Activated CD4-positive, alpha-beta T cell treated with anti-CD3 and anti-CD28 coated beads for 4 hours (primary cell): ENCODE data around the gene FUT4.
A peak's percentile ranks its signal among the peaks of the same experiment; 100 is the strongest.
"Not testable (repeated sequence)": the region's sequence is repeated elsewhere in the genome, so short reads cannot be mapped to it uniquely, and the experiment has no call there.

Experiments
- DNase-seq, 2 donors: peaks; one replicate each; pipeline ENCODE4 v3.0.0-alpha.2; 2020

Gene FUT4, protein sequence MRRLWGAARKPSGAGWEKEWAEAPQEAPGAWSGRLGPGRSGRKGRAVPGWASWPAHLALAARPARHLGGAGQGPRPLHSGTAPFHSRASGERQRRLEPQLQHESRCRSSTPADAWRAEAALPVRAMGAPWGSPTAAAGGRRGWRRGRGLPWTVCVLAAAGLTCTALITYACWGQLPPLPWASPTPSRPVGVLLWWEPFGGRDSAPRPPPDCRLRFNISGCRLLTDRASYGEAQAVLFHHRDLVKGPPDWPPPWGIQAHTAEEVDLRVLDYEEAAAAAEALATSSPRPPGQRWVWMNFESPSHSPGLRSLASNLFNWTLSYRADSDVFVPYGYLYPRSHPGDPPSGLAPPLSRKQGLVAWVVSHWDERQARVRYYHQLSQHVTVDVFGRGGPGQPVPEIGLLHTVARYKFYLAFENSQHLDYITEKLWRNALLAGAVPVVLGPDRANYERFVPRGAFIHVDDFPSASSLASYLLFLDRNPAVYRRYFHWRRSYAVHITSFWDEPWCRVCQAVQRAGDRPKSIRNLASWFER

DNA sequence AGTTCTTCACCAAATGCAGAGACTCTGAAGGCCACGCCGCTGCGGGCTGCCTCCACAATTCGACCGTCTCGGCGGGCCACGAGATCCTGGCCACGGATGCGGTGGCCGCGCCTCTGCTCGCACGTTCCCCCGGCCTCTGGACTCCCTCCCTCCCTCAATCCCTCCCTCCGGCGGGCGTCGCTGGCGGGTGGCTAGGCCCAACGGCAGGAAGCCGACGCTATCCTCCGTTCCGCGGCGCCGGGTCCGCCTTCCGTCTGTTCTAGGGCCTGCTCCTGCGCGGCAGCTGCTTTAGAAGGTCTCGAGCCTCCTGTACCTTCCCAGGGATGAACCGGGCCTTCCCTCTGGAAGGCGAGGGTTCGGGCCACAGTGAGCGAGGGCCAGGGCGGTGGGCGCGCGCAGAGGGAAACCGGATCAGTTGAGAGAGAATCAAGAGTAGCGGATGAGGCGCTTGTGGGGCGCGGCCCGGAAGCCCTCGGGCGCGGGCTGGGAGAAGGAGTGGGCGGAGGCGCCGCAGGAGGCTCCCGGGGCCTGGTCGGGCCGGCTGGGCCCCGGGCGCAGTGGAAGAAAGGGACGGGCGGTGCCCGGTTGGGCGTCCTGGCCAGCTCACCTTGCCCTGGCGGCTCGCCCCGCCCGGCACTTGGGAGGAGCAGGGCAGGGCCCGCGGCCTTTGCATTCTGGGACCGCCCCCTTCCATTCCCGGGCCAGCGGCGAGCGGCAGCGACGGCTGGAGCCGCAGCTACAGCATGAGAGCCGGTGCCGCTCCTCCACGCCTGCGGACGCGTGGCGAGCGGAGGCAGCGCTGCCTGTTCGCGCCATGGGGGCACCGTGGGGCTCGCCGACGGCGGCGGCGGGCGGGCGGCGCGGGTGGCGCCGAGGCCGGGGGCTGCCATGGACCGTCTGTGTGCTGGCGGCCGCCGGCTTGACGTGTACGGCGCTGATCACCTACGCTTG is at the start of gene FUT4:
TSS of gene FUT4 (plus strand) at position 227 of the 951 bp plus-strand sequence. CDS start at position 440, 213 bp downstream.
- peak; percentile 63 to 64 for DNase-seq

DNA sequence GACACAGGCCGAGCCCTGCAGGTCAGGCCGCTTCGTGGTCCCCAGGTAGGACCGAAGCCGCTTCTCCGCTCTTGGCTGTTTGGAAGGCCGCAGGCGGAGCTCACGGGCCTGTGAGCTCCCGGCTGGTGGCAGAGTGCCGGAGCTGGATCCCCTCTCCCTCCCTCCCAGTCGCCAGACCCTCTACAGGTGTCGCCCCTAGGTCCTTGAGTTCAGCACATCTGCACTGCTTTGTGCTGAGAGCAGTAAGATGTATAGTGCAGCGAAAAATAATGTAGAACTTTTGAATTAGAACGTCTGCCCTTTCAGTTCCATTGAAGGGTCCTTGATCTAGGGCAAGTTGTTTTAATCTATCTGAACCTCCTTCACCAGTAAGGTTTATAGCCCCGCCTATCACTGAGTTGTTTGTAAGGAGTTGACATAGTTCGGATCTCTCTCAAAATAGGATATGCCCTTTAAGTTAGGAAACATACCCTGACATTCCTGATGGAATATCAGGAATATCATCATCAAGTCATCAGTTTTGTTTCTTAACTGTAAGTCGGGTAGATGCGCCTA is 49.5 kb upstream of the FUT4 start:
- DNase-seq: no peak

DNA sequence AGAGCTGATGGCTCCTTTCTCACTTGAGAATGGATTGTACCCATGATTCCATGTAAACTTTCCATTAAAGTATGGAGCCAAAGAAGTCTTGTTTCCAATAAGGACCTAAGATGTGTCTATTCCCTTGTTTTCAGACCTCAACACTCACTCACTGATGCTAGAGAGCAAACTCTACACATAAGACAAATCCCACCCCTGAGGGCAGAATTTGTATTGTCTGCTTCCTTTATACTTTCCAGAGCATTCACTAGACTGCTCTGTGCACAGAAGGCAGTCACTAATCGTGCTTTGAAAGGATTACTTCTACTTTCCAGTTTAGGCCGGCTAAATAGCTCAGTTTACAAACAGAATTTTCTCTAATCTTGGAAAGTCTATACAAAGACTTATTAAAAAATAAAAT is 43.5 kb upstream of the FUT4 start:
- DNase-seq: no peak

DNA sequence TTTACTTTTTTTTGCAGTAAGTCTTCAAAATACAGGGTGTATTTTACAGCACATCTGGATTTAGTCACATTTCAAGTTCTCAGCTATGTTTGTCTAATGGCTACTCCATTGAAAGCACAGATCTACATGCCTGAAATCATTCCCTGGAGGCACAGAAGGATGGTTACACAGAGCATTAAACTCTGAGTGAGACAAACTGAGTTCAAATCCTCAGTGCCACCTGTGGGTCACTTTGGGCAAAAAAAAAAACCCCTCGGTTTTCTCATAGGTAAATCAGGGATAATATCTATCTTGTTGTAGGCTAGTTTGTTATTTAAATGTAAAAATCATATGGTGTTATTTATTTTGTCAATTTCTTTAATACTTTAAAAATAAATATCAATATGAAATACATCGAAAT is 42.2 kb upstream of the FUT4 start:
- no peak for DNase-seq

DNA sequence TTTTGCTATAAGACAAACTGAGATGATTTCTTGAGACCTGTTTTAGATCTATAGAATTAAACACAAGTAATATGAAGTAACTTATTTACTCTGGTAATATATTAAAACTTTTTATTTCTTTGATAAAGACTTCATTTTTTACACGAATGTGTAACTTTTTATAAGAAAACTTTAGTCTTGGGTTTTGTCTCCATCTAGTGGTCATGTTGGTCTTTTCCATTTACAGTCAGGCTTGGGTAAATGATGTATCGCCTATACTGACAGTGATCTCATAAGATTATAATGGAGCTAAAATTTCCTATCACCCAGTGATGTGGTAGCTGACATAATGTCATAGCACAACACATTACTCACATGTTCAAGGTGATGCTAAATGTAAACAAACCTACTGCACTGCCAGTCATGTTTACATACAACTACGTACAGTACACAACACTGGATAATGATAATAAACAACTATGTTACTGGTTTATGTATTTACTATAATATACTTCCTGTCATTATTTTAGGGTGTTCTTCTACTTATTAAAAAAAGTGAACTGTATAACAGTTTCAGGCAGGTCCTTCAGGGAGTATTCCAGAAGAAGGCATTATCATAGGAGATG is 38.9 kb upstream of the FUT4 start:
- DNase-seq: peak in 1 of 2 donors; percentile 7

DNA sequence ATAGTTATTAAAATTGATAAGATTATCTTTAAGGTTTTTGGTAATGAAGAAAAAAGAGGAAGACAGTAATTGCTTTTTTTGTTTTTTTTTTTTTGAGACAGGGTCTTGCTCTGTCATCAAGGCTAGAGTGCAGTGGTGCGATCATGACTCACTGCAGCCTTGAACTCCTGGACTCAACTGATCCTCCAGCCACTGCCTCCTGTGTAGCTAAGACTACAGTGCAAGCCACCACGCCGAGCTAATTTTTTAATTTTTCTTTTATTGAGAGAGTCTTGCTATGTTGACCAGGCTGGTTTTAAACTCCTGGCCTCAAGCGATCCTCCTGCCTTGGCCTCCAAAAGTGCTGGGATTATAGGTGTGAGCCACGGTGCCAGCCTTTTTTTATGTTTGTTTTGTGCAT is 37.2 kb upstream of the FUT4 start:
- DNase-seq: not testable (repeated sequence)

DNA sequence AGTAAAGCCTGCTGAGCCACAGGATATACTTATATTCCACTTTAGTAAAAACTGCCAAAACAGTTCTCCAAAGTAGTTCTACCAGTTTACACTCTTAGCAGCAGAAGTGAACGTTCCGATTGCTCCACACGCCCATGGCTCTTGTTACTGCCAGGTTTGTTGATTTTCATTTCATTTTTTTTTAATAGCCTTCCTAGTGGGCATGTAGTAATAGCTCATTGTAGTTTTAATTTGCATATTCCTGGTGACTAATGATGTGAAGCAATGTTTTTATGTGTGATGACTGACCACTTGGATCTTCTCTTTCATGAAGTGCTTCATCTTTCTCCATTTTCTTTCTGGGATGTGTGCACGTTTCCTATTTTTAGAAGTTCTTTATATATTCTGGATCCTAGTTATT is 36.2 kb upstream of the FUT4 start:
- no peak for DNase-seq

DNA sequence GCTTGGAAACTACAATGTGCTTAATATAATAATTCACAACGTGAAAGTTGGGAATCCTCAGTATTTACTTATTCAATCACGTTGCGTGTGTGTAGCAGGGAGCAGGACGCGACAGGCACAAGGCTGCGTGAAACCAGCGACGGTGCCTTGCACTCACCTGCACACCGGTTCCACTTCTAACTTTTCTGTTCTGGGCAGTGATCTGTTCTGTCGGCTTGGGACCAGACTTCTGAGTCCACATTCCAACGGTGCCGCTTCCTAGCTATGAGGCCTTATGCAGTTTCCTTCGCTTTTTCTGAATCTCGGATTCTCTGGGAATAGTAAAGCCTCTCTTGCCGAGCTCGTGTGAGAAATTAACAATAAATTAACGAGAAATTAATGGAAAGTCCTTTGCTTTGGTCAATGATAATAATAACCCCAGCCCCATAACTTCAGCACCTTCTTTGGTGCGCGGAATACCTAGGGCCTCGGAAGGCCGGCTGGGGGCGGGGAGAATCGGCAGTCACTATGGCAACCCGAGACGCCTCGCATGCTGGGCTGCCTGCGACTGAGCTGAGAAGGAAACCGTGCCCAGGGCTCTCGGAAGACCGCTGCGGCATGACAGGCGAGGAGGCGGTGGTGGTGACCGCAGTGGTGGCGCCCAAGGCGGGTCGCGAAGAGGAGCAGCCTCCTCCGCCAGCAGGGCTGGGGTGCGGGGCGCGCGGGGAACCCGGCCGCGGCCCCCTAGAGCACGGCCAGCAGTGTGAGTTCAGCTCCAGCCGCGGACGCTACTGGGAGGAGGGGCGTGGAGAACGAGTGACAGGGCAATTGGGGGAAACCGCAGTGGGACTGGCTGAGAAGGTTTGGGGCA is 31.6 kb upstream of the FUT4 start, which contains the start of gene C11orf97:
TSS of gene C11orf97 (plus strand) at position 530 of the 850 bp plus-strand sequence. CDS start at position 598, 68 bp downstream.
- peak; percentile 37 to 59 for DNase-seq

DNA sequence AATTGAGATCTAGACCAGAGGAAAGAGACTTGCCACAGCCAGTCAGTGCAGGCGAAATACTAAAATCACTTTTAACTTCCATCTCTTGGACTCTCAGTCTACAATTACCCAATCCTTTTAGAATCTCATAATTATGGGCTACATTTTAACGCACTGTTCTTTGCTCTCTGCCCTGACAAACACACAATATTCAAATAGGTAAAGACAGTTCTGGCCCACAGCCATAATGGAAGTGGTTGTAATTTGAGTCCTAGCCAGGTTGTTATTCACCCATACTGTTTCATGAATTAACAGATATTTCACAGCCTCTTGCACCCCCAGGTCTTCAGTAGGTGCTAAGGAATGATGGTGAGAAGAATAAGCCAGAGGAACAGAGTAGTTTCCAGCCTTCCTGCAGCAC is 30.6 kb upstream of the FUT4 start:
- no peak for DNase-seq

DNA sequence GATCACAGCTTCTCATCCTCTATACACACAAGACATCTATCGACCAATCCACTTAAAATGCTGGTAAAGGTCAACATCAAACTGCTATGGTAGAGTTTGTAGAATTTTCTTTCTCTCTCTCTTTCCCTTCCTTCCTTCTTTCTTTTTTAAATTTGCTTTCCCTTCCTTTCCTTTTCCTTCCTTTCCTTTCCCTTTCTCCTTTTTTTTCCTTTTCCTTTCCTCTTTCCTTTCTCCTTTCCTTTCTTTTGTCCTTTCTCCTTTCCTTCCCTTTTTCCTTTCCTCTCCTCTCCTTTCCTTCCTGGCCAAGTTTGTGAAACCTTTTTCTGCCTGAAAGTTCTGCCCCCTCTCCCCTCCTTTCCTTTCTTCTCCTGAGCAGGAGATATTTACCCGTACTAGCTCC is 28.3 kb upstream of the FUT4 start:
- no peak for DNase-seq

DNA sequence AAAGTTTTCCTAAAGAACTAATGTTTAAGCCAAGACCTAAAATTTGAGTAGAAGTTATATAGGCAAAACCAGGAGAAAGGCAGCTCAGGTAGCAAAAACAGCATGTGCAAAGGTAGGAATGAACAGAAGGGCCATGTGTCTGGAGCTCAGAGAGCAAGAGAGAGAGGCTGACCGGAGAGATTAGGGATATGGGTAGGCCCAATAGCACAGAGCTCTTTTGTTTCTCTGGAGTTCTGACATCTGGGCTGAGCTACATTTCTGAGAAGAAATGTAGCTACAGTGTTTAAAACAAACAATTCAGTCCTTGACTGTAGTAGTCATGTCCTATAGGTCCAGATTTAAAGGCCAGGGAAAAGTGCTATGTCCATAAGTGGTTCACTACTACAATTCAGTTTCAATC is 27.0 kb upstream of the FUT4 start:
- DNase-seq: no peak

DNA sequence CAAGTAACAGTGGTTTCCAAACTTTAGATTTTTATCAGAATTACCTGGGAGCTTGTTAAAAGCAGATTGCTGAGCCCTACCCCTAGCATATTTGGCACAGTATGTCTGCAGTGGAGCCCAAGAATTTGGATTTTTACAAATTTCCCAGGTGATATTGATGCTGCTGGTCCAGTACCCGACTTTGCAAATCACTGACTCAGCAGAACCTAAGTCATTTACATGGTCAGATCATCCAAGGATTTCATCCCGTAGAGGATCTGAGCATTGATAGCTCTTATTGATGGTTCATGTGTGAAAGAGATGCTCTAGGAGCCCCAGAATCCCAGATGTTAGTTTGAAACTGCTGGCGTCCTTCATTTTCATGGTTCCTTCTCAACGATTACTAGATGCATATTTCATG is 25.4 kb upstream of the FUT4 start:
- no peak for DNase-seq

DNA sequence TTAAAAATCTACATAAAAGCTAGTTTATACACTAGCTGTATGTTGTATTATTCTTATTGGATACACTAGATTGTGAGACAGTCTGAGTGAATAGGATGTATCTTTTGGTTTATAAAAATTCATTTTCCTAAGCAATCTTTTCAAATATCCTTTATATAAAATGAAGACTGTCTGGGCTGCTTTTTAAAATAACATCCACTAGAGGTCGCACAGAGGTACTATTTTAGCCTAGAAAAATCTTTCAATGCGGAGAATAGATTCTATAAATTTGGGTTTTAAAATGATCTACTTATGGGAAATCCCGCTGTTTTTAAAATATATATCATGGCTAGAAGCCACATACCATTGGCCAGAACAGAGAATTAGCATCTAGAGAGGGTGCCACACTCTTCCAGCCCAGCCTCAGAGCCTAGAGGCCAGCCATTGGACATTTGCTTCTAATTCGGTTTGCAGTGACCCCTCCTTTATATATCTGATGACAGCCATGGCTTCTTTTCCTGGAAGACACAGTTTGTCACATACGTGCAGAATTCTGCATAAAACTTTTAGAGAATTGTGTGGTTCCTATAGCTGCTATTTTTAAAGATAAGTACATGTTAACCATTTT is 24.1 kb upstream of the FUT4 start:
- DNase-seq: peak in 1 of 2 donors; percentile 28

DNA sequence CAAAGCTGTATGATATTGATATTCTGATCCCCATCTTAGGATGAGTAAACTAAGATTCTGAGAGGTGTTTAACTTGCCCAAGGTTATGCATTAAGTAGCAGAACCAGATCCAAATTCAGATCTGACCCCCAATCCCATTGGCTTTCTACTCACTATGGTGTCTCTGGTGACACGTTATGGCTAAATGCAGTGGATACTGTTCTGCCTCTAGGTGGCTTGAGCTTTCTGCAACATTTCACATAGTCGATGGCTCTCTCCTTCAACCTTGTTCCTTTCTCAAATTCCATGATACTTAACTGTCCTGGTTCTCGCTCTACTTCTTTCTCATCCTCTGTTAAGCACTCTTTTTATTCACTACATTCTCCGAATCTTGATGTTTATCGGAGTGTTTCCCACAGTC is 22.0 kb upstream of the FUT4 start:
- DNase-seq: no peak

DNA sequence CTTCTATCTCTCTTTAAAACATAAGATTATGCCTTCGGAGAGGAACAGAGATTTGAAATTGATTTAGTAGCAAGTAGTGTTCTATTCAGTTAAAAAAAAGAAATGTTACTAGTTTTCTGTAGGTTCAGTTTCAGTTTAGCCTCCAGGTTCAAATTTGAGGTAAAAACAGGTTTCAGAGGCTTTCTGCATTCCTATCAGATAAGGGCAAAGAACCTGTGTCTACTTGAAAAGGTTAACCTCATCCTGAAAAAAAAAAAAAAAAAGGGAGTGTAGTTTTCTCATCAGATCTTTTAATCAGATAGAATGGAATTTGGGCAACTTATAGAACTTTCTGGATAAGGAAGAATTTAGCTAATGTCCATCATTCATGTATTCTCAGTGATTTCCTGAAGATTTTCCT is 19.4 kb upstream of the FUT4 start:
- DNase-seq: no peak

DNA sequence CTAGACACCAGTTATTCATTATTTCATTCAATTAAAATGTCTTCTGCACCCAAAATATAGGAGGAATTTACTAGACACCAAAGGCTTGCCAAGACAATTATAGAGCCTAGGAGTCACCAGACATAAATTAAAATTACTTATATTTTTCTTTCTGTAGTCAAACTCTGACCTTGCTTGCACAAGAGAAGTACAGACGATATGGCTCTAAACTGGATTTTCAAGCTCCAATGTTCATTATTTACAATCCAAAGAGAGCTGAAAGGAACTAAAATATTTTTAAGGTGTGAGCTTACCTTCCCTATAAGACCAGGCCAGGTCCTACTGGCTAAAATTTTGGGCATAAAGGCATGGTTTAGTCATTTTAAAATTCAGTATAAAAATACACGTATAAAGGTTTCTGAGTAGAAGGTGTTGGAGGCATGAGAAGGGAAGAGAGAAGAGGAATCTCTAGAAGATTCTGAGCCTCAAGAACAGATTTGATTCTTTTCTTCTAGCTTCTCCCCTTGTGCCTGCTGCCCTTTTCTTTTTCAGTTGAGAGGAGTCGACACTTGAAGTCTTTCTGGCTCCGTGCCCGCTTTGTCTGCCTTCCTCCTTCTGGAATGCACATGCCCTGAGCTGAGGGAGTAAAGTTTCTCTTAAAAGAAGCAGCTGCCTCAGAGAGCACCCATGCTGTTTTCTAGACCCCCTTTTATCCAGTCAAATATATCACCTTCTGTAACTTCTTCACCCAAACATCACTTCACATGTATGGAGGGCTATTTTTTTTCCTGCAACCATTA is 18.0 kb upstream of the FUT4 start:
- no peak for DNase-seq

DNA sequence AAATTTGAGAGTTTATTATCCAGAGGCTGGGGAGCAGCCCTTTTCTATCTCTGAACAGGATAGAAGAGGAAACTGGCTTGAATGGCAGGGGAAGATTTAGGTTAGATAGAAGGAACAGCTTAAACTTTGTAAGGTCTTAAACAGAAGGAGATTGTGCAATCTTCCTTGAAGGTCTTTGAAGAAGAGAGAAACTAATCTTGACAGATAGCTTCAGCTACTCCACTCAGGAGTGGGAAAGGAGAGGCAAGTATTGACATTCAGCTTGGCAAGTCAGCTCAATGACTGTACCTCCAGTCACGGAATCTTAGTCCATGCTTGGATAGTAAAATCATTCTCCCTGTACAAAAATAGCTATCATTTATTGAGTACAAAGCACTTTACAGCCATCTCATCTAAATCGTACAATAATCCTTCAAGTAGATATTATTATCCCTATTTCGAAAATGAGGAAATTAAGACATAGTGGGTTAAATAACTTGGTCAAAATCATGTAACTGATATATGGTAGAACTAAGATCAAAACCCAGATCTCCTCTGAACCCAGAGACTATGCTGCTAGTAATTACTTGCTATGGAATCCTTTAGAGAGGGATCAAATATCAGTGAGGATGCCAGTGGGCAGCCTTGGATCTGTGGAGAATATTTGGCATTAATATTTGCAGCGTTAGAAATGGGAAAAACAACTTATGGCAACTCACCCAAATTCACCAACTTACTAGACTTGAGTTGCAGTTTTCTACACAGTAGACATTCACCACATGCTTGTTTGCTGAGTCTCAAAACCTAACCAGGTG is 16.9 kb upstream of the FUT4 start:
- no peak for DNase-seq

DNA sequence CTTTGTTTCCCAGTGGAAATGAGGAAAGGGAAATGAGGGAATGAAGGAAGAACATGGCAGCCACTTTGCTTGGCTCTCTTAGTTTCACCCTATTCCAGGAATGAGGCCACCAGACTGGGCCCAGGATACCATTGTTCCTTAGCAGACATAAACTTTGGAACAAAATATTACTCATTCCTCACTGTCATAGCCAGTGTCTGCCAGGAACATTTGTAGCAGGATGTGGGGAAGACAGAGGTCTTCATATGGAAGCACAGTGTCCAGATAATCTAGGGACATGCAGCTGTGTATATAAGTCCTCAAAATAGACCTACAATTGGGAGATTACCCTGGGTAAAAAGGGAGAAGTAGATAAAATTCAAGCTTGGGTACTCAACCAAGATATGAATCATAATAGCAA is 15.2 kb upstream of the FUT4 start:
- no peak for DNase-seq

DNA sequence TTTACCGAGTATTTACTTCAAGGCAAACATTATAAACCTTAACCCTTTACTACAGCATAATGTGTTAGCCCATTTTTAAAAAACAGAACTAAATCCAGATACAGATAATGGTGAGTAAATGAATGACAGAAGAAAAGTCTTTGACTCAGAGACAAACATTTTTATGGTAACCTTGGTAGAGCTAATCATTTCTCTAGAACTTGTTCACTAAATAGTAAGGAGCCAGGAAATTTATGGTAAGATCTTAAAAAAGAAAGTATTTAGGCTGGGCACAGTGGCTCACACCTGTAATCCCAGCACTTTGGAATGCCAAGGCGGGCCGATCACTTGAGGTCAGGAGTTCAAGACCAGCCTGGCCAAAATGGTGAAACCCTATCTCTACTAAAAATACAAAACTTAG is 11.5 kb upstream of the FUT4 start:
- DNase-seq: no peak

DNA sequence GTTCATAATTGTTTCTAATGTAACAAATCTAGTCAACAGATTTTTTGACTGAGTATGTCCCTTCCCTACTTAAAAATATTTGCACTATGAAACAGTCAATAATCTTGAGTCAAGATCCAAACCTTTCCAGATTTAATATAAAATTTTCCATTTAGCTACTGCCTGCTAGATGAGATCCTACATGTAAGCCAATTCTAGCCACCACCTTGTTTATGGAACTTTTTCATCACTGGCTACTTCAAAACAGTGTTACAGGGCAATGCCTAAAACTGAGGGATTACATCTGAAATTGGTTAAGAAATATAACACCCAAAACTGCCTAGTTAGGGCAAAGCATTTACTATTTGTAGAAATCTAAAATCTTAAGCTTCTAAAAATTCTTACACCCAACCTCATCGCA is 10.5 kb upstream of the FUT4 start:
- DNase-seq: no peak
